ENCODE data around the gene FAM124A. TPM values are rescaled to one million over a fixed set of nuclear protein-coding genes. Genes with fewer than 3 reads are reported as not detected.

The FAM124A gene
- total and polyA plus RNA-seq, 10 of the 15 experiments (the other 5 are each of a cell fraction or from before 2014, with no cell fraction given): not detected

DNA sequence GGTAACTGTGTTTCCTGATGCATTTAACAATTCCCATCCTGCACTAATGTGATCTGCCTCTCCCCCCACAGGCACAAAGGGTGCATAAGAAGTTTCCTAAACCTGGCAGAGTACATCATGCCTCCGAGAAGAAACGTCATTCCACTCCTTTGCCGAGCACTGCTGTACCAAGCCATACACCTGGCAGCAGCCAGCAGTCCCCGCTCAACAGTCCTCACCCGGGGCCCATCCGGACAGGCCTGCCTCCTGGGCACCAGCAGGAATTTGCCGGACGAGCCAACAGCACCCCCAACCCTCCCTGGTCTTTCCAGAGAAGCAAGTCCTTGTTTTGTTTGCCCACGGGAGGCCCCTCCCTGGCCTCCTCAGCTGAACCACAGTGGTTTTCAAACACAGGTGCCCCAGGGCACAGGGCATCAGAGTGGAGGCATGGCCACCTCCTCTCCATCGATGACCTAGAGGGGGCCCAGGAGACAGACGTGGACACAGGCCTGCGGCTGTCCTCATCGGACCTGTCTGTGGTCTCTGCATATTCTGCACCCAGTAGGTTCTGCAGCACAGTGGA is 58.3 kb downstream of the FAM124A start (continued):
- TF ChIP-seq ZBTB33 (IDR thresholded peaks at IDR 0.05): no peak
- TF ChIP-seq MAX (IDR thresholded peaks at IDR 0.05; ENCODE audit: low read depth, low read length): no peak

DNA sequence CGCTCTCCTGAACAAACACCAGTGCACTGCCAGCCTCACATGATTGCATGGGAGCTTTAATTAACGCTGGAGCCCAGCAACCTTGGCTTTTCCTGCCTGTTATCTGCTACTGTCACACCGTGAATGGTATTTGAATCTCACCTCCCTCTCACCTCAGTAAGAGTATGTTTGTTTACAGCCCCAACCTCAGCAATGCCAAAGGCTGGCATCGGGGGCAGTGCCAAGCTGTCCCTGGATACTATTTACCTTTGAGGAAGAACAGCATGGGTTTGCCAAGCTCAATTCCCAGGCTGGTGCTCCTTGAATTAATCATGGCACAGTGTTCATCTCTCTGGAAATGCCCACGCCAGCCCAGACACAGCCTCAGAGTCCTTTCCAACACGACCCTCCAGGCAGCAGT is 60.1 kb downstream of the FAM124A start:
- Histone ChIP-seq H3K9me3 (replicated peaks; ENCODE audit: control insufficient read depth, insufficient read depth, low read length) (no peaks in the 10 kb centered on the region), H3K4me2 (ENCODE audit: control insufficient read depth, insufficient read depth) (no peak overlapping the region), H2AFZ (ENCODE audit: control insufficient read depth, low read depth, low read length) (no peak overlapping the region), H4K20me1 (ENCODE audit: control insufficient read depth, insufficient read depth) (no peaks in the 10 kb centered on the region), H3K4me3 (no peak overlapping the region), H3K79me2 (ENCODE audit: control insufficient read depth, insufficient read depth, low read length) (no peaks in the 10 kb centered on the region), H3K9ac (ENCODE audit: control insufficient read depth, insufficient read depth, low read length) (no peak overlapping the region), H3K27ac (ENCODE audit: control insufficient read depth, insufficient read depth) (no peak overlapping the region), H3K27me3 (replicated peaks in 1 of 2; ENCODE audit: control insufficient read depth in 2 of 2, insufficient read depth in 2 of 2, low read length in 1 of 2) (no peaks in the 10 kb centered on the region; a peak in 2 of 4 replicates), H3K4me1 (ENCODE audit: control insufficient read depth, insufficient read depth, low read length) (no peaks in the 10 kb centered on the region), H3K36me3 (ENCODE audit: control insufficient read depth in 2 of 2, insufficient read depth in 2 of 2, low read length in 1 of 2) (no peaks in the 10 kb centered on the region)
- ATAC-seq (no peak), DNase-seq (ENCODE audit: low read depth, low spot score) (no peak), FAIRE-seq (no peak)
- ChIA-PET POLR2A (no interaction called here), SMC1A (ENCODE audit: uncharacterized antibody, unreplicated experiment) (interaction anchor here (0.7 to 2.5 kb wide), 3 partner anchors 11 to 568 kb away, joined by 3 to 20 read pairs (median 3); no protein-coding TSS in a partner anchor), RAD21 (ENCODE audit: unreplicated experiment) (interaction anchor here (1.3 kb wide), 4 partner anchors 14 to 516 kb away, joined by 3 to 5 read pairs (median 4); no protein-coding TSS in a partner anchor), CTCF (interaction anchor here (2.0 kb wide), 2 partner anchors 157 to 515 kb away, joined by 6 to 14 read pairs; no protein-coding TSS in a partner anchor)
- intact Hi-C loops (cut with micrococcal nuclease; ENCODE audit: unreplicated experiment) (no loop called here), in situ Hi-C loops (cut with MboI) (no loop called here)
- BruUV-seq (replicated peaks): no TSS peak
- WGBS (ENCODE audit: insufficient coverage, insufficient replicate concordance, low lambda C conversion rate, missing lambda C conversion rate): 21% methylated on average over 6 of the region's 6 CpGs
- TF ChIP-seq HDGF (IDR thresholded peaks at IDR 0.05): no peak
- TF ChIP-seq RAD51 (IDR thresholded peaks at IDR 0.05): no peak
- no peak for TF ChIP-seq MTA3 (IDR thresholded peaks at IDR 0.05; ENCODE audit: borderline replicate concordance, low read length)
- no peak for TF ChIP-seq E4F1 (IDR thresholded peaks at IDR 0.05; ENCODE audit: borderline replicate concordance, partially characterized antibody)
- TF ChIP-seq EP300 (IDR thresholded peaks at IDR 0.05; ENCODE audit: borderline replicate concordance in 1 of 2, control insufficient read depth in 1 of 2, low read depth in 2 of 2, low read length in 2 of 2): no peak
- TF ChIP-seq, protein P1, sequence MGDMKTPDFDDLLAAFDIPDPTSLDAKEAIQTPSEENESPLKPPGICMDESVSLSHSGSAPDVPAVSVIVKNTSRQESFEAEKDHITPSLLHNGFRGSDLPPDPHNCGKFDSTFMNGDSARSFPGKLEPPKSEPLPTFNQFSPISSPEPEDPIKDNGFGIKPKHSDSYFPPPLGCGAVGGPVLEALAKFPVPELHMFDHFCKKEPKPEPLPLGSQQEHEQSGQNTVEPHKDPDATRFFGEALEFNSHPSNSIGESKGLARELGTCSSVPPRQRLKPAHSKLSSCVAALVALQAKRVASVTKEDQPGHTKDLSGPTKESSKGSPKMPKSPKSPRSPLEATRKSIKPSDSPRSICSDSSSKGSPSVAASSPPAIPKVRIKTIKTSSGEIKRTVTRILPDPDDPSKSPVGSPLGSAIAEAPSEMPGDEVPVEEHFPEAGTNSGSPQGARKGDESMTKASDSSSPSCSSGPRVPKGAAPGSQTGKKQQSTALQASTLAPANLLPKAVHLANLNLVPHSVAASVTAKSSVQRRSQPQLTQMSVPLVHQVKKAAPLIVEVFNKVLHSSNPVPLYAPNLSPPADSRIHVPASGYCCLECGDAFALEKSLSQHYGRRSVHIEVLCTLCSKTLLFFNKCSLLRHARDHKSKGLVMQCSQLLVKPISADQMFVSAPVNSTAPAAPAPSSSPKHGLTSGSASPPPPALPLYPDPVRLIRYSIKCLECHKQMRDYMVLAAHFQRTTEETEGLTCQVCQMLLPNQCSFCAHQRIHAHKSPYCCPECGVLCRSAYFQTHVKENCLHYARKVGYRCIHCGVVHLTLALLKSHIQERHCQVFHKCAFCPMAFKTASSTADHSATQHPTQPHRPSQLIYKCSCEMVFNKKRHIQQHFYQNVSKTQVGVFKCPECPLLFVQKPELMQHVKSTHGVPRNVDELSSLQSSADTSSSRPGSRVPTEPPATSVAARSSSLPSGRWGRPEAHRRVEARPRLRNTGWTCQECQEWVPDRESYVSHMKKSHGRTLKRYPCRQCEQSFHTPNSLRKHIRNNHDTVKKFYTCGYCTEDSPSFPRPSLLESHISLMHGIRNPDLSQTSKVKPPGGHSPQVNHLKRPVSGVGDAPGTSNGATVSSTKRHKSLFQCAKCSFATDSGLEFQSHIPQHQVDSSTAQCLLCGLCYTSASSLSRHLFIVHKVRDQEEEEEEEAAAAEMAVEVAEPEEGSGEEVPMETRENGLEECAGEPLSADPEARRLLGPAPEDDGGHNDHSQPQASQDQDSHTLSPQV (IDR thresholded peaks at IDR 0.05): no peak
- TF ChIP-seq MTA2 (IDR thresholded peaks at IDR 0.05; ENCODE audit: low read depth): no peak

Data from GM12878 (cell line).